ENCODE measurements around the gene SCAP.
"Not testable (repeated sequence)": the region's sequence is repeated elsewhere in the genome, so short reads cannot be mapped to it uniquely, and the experiment has no call there.

The SCAP gene

GRCh38 chr3:47394140-47394870 is 81.4 kb downstream of the SCAP start:
- DNase-seq, result no peak

- DNase-seq, result no peak
Observed at GRCh38 chr3:47392933-47393332, 82.8 kb downstream of the SCAP start.

GRCh38 chr3:47385796-47386195 is 89.9 kb downstream of the SCAP start:
- DNase-seq, result no peak

GRCh38 chr3:47385007-47385406 is 90.7 kb downstream of the SCAP start:
- no peak for DNase-seq

GRCh38 chr3:47384425-47384824 is 91.3 kb downstream of the SCAP start:
- DNase-seq, result no peak

GRCh38 chr3:47381317-47382157 is 94.2 kb downstream of the SCAP start:
- DNase-seq, result peak; percentile 51 to 77

GRCh38 chr3:47380601-47381316 is 95.0 kb downstream of the SCAP start, which contains the start of gene PTPN23:
Gene PTPN23, plus strand, starts transcription at chr3:47381021. Its CDS starts 76 bp downstream, at chr3:47381097.
- DNase-seq, result peak; percentile 87 to 93

- no peak for DNase-seq
Observed at GRCh38 chr3:47380026-47380600, 95.6 kb downstream of the SCAP start.

GRCh38 chr3:47379411-47379899 is 96.3 kb downstream of the SCAP start:
- DNase-seq, result no peak

GRCh38 chr3:47378869-47379268 is 96.9 kb downstream of the SCAP start:
- DNase-seq, result no peak

- no peak for DNase-seq
Observed at GRCh38 chr3:47377186-47377585, 98.6 kb downstream of the SCAP start.

- DNase-seq, result no peak
Observed at GRCh38 chr3:47376393-47376792, 99.3 kb downstream of the SCAP start.

- DNase-seq, result no peak
Observed at GRCh38 chr3:47374587-47374986, 101.2 kb downstream of the SCAP start.

GRCh38 chr3:47370887-47371697 is 104.6 kb downstream of the SCAP start:
- DNase-seq, result no peak

- not testable (repeated sequence) for DNase-seq
Observed at GRCh38 chr3:47370020-47370419, 105.7 kb downstream of the SCAP start.

GRCh38 chr3:47367631-47368030 is 108.1 kb downstream of the SCAP start:
- no peak for DNase-seq

GRCh38 chr3:47366833-47367232 is 108.9 kb downstream of the SCAP start:
- no peak for DNase-seq

- no peak for DNase-seq
Observed at GRCh38 chr3:47365213-47366153, 110.3 kb downstream of the SCAP start.

Measured in SW 1271 (cell line).